Measurements from ENCODE around the gene AUH. TPM values are rescaled to one million over a fixed set of nuclear protein-coding genes. Genes with fewer than 3 reads are reported as not detected.

The AUH gene
- total RNA-seq, 1 experiment from 2014 or later: 21.7 TPM

DNA sequence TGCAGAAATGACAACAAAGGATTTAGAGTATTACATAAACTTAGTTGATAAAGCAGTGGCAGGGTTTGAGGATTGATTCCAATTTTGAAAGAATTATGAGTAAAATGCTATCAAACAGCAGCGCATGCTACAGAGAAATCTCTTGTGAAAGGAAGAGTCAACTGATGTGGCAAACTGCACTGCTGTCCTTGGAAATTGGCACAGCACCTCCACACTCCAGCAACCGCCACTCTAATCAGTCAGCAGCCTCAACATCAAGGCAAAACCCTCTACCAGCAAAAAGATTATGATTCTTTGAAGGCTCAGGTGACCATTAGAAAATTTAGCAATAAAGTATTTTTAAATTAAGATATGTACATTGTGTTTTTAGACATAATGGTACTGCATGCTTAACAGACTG lies 66.4 kb downstream of the AUH start:
- Histone ChIP-seq H2BK5ac (ENCODE audit: insufficient read length, low read length) (no peak overlapping the region), H2AK5ac (ENCODE audit: insufficient read length, low read length) (no peak overlapping the region), H3K9me3 (ENCODE audit: control insufficient read depth, low read depth, low read length) (no peaks in the 10 kb centered on the region), H3K27ac (ENCODE audit: insufficient read length, low read depth, low read length) (no peak overlapping the region), H3K56ac (ENCODE audit: insufficient read length, low read depth, low read length) (no peak overlapping the region), H3K23me2 (ENCODE audit: insufficient read length, low read depth, low read length, poor library complexity, severe bottlenecking) (peaks cover 3% of the 10 kb centered on the region), H4K5ac (ENCODE audit: insufficient read length, low read depth, low read length) (no peak overlapping the region), H3K4me1 (ENCODE audit: insufficient read depth, low read length) (no peaks in the 10 kb centered on the region), H3K23ac (ENCODE audit: insufficient read length, low read depth, low read length) (no peak overlapping the region), H3T11ph (ENCODE audit: low read length) (no peak overlapping the region), H2AFZ (ENCODE audit: low read length) (no peak overlapping the region), H4K20me1 (ENCODE audit: control insufficient read depth, insufficient read depth, insufficient read length) (no peaks in the 10 kb centered on the region), H3K4me2 (ENCODE audit: insufficient read depth, insufficient read length, low read length) (no peak overlapping the region), H4K8ac (replicated peaks; ENCODE audit: insufficient read length, low read depth, low read length) (no peak overlapping the region), H3K27me3 (ENCODE audit: insufficient read depth, low read length) (no peaks in the 10 kb centered on the region), H3K9ac (ENCODE audit: extremely low read depth, insufficient read length, low read length) (no peak overlapping the region), H2BK20ac (ENCODE audit: low read depth, low read length, poor library complexity, severe bottlenecking) (no peak overlapping the region), H3K79me1 (ENCODE audit: insufficient read depth, low read depth, low read length, poor library complexity, severe bottlenecking) (no peaks in the 10 kb centered on the region), H3K18ac (ENCODE audit: insufficient read length, low read depth, low read length) (no peak overlapping the region), H2BK120ac (ENCODE audit: low read depth, low read length, poor library complexity, severe bottlenecking) (no peak overlapping the region), H4K91ac (ENCODE audit: insufficient read length, low read depth, low read length) (no peak overlapping the region), H3K14ac (ENCODE audit: insufficient read depth, low read length) (no peak overlapping the region), H3K4ac (ENCODE audit: low read depth, low read length) (no peak overlapping the region), H2BK12ac (ENCODE audit: insufficient read length, low read depth, low read length) (no peak overlapping the region), H3K79me2 (ENCODE audit: insufficient read depth, low read length) (no peaks in the 10 kb centered on the region), H2BK15ac (ENCODE audit: low read depth, low read length) (no peak overlapping the region)
- no CpG with 5 or more reads among the region's 2 CpGs for WGBS (ENCODE audit: extremely low coverage, insufficient read length, low lambda C conversion rate)
- H3K4me3 Mint-ChIP-seq: no peak overlapping the region
- peaks cover 12 to 51% (median 19%) of the 10 kb centered on the region in 3 experiments; a peak in 5 of 7 replicates for H3K36me3 Mint-ChIP-seq (ENCODE audit: insufficient read depth in 1 of 3, low read depth in 3 of 3)
- H3K27me3 Mint-ChIP-seq (ENCODE audit: low read depth): no peaks in the 10 kb centered on the region
- H3K27ac Mint-ChIP-seq: no peak overlapping the region
- no peaks in the 10 kb centered on the region for H3K9me3 Mint-ChIP-seq
- no peak for DNase-seq
- TF ChIP-seq, protein P1, sequence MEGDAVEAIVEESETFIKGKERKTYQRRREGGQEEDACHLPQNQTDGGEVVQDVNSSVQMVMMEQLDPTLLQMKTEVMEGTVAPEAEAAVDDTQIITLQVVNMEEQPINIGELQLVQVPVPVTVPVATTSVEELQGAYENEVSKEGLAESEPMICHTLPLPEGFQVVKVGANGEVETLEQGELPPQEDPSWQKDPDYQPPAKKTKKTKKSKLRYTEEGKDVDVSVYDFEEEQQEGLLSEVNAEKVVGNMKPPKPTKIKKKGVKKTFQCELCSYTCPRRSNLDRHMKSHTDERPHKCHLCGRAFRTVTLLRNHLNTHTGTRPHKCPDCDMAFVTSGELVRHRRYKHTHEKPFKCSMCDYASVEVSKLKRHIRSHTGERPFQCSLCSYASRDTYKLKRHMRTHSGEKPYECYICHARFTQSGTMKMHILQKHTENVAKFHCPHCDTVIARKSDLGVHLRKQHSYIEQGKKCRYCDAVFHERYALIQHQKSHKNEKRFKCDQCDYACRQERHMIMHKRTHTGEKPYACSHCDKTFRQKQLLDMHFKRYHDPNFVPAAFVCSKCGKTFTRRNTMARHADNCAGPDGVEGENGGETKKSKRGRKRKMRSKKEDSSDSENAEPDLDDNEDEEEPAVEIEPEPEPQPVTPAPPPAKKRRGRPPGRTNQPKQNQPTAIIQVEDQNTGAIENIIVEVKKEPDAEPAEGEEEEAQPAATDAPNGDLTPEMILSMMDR (conservative IDR thresholded peaks at IDR 0.05): no peak
- 0 out of 4 replicates have a peak, but pooled peaks cover 0 to 2% of the 10 kb centered on the region in 2 experiments for H3K4me1 Mint-ChIP-seq
